Breast epithelium (tissue), 3 donors: ENCODE results near the gene FSIP1.

ENCODE experiments used
- CTCF ChIP-seq, 3 donors: fragments of 450-650 bp; IDR thresholded peaks; one replicate each; pipeline ENCODE4 v1.5.1; 2016 to 2017; ENCODE audit warnings: antibody characterized with exemption in 3 of 3, mild to moderate bottlenecking in 3 of 3, moderate library complexity in 3 of 3
- POLR2A ChIP-seq: fragments of 450-650 bp; IDR thresholded peaks from one replicate; pipeline ENCODE4 v1.6.1; 2016; ENCODE audit warnings: antibody characterized with exemption, mild to moderate bottlenecking, moderate library complexity

GRCh38 chr15:39668457-39668856 lies 114.2 kb downstream of the FSIP1 start:
- TF ChIP-seq POLR2A (no peak), CTCF (IDR thresholded peaks at IDR 0.05) (no peak)
